HG02763 (cell line): ENCODE measurements around the gene EEFSEC.

Source experiments
- ATAC-seq: cut with Tn5 transposase; IDR thresholded peaks from one replicate; pipeline ENCODE4 v1.9.1; 2021; ENCODE audit warnings: mild to moderate bottlenecking, moderate library complexity; ENCODE audit not compliant: unreplicated experiment

Gene EEFSEC

DNA sequence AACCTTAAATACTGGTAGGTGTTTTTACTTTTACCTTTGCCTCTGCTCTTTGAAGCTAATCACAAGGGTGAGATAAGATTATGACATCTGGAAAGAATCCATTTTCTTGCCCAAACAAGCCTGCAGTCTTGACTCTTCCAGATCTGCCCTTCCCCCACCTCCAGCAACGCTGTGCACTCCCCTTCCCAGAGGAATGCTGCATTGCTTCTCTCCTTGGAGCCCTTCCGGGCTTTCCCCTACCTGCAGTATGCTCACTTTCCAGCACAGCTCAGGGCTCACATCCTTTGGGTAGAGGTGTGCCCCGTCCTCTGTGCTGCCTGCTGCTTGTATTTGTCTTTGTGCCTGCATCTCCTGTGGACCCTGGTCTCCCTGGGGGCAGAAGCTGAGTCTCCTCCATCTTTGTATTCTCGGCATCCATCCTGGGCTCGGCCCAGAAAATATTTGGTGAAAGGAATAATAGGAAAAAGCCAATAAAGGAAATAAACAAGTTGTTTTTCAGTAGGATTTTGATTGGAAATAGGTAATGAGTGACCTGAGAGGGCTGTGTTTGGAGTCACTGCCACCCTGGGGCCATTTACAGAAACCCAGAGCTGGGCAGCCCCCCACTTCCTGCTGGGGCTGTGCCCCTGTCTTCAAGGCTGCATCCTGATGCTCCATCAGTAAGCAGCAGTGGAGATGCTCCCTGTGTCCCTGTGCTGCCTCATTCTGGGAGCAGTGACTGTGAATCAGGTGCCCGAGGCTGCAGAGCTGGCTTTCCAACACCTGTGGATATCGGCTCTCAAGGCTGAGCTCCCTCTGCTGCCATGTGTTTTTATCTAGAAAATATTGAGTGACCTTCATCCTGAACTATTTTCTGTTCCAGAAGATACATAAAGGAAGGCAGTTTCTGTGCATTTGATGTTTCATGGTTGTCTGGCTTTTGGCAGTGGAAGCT is 117.5 kb downstream of the EEFSEC start:
- no peak for ATAC-seq

DNA sequence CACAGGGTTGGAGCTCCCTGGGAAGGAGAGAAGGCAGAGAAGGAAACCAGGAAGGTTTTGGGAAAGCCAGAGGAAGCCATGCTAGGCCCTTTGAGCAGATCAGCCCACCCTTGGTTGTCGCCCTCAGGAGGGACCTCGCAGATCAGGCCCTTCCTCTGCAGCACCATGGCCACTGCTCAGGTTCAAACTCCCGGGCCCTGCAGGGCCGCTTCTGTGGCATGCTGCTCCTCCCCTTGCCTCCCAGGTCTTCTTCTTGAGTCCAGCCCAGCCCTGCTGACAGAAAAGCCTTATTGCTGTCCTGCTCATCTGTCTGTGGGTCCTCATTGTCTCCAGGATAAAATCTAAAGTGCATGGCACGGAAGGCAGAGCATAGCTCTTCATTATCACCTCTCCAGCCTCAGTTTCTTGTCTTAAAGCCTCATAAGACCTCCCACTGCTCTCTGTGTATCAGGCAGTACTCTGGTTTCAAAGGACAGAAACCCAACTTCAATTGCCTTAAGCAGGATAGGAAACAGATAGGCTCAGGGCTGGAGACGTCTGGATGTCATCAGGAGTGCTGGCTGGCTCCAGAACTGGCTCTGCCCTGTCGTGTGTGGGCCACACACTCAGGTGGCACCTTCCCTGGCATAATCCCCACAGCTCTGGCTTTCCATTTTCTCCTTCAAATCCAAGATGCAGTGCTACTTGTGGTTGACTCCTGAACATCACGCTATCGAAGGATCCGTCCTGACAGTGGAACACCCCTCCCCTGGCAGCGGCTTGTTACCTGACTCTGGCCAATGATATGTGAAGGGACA is 118.5 kb downstream of the EEFSEC start:
- no peak for ATAC-seq

DNA sequence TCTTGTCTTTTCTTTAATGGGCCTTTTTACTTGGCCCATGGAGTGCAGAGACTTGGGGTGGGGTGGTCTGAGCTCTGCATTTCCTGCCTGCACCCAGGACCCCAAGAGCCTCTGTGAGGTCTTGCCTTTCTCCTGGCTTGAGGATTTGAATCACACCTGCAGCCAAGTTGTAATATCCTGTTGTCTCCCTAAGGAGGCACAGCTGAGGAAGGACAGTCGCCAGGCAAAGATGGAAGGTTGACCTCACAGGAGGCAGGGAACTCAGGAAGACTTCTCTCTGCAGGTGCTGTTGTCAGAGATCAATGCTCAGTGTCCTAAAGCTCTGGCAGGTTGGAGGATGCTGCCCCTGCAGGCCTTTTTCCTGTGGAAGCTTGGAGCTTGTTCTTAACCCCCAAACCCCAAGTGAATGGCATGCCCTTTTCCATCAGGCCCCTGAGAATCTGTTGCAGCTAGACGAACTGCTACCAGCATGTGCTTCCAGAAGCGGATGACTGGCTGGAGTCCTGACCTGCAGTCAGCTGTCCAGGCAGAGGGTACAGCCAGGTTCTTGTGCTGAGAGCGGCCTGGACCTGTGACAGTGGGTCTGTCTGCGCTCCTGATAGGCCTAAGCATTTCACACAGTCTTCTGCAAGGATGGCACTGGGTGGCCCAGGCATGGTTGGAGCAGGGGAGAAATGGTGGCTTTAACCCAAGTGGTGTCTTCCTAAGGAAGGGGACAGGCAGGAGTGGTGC is 120.0 kb downstream of the EEFSEC start:
- no peak for ATAC-seq

DNA sequence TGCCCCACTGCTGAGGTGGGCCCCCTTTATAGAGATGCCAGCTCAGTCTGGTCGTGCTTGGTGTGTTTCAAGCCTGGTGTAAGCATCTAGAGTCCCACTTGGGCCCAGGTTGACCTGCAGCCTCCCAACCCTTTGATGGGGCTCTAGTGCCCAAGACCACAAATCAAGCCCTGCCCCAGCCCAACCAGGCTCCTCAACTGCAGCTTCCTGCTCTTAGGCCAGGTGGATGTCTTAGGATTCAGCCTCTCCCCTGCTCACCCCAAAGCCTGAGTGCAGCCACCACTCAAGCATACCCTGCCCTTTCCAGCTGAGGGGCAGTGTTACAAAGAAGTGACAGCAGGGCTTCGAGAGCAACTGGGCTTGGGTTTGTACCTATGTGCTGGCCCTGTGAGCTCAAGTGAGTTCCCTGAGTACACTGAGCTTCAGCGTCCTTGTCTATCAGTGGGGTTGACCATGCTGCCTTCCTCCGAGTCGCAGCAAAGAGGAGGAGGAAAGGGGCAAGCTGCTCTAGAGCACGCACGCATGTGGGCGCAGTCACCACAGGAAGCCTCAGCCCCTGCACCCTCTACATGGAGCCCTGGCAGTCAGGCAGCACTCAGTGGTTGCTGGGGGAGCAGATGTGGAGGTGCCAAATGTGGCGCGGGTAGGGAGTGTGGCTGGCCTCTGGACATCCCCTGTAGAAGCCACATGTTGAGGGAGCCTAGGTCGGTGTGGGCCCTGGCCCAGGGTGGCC is 120.7 kb downstream of the EEFSEC start:
- ATAC-seq: no peak

DNA sequence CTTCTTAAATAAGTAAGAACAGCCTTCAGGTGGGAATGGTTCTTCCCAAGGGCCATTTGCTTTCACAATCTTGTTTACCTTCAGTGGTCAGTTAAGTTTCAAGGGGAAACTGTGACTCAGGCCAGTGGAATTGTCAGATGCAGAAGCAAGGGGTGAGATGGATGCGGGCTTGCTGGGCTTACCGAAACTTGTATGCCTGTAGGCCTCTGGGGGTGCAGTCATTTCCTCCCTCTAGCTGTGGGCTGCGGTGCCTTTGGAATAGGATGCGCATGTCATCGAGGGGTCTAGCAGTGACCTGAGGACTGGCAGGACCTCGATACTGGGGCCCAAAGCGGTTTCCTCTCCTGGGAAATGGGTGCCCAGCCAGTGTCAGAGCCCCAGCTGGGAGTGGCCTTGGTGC is 121.6 kb downstream of the EEFSEC start:
- ATAC-seq: no peak

DNA sequence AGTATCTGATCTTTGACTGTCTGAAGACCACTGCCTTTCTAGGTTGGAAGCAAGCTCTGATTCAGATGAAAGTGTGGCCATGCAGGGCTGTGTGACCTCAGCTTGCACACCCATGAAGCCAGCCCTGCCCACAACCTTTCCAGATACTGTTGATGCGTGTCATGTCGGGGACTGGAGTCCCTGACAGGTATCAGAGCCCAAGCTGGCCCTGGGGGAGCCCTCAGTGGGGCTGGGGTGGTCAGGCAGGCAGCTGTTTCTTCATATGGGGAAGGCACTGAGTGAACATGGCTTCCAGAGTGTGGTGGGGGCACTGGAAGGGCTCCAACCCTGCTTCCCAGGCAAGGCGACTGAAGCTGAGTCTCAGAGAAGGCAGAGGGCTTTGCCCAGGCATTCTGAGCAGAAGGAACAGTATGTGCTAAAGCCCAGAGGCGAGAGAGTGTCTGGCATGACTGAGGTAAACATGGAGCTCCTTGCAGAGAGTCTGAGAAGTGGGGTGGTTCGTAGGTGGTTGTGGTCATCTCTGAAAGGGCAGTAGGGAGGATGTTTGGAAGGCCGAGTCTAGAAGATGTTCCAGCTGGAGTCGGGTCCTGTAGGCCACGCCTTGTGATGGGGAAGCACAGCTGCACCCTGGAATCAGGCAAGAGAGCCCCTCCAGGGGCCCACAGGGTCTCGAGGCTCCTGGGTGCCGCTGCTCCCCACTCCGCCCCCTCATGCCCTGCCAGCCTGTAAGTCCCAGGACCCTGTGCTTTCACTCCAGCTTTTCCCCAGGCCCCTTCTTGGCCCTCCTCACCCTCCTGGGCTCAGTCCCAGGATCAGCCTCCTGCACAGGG is 122.2 kb downstream of the EEFSEC start:
- ATAC-seq: no peak

DNA sequence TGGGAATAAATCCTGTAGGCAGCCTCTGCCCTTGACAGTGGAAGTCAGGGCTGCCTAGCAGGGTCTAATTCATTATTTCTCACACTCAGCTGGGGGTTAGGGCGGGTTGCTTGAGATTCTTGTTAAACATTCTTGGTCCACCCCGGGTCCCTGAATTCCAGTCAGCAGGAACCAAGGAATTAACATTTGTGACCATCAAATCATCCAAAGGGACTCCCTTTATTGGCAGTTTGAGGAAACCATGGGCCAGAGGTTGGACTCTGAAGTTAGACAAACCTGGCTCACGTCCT is 122.8 kb downstream of the EEFSEC start:
- ATAC-seq: no peak

DNA sequence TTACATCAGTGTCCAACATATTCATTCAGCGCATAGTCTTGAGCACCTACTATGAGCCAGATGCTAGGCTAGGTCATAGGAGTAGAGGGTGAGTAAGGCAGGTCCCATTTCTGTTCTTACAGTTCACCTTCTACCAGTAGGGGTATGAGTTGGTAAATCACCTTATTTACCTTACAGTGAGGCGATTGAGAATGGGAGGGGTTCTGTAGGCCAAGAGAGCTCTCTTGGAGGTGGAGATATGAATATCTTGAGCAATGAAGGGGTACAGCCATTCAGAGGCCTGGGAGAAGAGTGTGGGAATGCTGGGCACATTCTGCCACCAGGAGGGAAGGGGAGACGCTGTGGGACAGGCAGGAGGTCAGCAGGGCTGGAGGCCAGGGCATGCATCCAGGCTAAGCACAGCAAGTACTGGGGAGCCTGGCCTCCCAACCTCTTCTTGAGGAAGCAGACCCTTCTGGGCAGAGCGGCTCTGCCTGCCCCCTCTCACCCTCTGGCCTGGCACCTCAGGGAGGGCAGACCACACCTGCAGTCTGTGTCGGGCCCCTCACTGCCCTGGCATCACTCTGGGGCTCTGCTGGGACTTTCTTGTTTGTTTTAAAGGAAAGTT is 123.4 kb downstream of the EEFSEC start:
- no peak for ATAC-seq

DNA sequence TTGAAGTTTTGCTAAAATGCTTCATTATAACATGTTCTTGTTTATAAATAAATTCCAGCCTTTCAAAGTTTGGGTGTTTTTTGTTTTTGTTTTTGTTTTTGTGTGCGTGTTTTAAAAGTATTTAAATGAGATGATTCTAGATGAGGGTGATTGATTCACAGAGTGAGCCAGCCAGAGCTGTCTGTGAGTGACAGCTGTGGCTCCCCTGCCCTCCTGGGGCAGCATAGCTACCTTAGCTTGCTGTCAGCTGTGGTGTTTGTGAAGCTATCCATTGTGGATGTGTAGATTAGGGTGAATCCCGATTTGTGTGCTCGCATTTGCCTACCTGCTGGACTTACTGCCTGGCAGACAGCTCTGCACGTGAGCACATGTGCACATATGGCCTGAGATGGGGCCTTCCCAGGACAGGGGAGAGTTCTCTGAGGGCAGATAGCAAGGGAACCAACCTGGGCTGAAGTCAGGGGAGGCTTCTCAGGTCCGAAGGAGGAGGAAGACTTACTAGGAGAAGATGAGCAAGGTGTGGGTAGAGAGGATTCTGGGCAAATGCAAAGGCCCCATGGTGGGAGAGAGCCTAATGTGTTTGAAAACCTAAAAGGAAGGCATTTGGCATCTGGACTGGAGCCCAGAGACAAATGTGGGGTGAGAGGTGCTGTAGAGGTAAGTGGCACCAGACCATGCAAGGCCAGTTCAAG is 124.2 kb downstream of the EEFSEC start:
- ATAC-seq: no peak

DNA sequence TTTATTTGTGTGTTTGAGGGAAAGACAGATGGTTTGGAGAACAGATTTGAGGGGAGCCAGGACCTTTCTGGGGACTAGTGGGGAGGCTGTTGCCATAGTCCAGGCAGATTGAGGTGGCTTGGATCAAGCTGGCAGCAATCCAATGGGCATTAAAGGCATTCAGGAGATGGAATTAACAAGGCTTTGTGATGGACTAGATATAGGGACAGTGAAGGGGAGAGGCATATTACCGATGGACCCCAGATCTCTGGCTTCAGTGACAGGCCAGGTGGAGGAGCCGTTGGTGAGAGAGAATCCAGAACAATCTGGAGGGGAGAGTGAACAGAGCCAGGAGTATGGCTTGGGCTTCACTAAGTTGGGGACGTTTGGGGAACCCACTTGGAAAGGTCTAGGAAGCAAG is 124.8 kb downstream of the EEFSEC start:
- no peak for ATAC-seq

DNA sequence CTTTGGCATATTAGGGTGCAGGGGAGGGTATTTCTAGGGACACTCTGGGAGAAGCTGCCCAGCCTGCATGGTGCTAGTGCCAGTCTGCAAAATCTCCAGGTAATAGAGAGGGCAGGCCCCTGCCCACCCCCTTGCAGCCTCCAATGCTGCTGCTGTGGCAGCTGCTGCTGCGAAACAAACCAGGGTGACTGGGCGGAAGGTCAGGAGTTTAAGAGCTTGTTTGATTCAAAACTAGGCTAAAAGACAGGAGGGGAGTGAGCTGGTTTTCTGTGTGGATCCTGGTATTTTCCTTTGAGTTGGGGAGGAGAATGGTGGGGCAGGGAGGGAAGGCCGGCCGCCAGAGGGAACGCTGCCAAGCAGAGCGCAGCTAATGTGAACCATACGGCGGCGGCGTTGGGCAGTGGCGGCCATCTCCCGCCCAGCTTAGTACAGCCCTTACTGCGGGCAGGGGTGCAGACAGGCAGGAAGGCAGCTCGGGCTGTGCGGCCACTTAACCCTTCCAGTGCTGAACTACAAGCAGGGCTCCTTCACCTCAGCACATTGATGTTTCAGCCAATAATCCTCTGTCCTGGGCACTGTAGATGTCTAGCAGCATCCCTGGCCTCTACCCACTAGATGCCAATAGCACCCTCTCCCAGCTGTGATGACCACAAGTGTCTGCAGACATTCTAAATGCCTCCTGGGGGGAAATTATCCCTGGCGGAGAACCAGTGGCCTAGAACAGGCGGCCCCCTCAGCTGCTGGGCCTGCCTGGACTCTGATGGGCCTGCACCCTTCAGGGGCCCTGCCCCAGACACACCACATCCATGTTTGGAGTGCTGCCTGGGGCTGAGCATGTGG is 125.7 kb downstream of the EEFSEC start:
- ATAC-seq: no peak

DNA sequence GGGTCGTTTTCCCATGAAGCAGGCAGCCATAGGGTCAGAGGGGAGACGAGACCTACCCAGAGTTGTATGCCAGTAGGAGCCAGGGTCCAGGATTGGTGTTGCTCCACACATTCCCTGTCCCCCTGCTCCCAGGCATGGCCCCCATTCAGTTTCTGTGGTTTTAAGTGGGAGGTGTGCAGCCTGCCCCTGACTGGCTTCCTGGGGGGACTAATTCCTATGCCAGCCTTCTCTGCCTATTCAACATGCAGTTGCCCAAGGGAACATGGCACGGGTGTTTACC is 126.3 kb downstream of the EEFSEC start:
- no peak for ATAC-seq

DNA sequence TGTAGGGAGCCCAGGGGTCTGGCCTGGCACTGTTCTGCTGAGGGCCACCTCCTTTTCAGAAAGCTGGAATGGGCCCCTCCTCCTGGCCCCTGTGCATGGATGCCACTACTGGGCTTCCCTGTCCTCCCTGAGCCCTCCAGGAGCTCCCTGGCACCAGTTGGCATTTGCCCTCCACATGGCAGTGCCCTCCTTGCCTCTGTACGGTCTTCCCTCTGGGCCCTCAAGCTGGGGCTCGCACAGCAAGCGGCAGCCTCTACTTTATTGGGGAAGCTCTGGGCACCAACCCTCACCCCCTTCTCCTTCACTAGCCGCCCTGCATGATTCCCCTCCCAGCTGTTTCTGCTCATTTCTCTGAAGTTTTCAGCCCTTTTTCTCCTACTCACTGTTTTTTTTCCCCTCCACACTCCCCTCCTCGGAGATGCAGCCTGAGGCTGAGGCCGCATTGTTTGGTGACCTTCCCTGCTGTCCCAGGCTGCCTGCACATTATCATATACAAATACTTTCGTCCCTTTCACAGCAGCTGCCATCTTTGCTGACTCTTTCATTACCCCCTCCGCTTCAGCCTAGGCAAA is 127.3 kb downstream of the EEFSEC start:
- ATAC-seq: no peak

DNA sequence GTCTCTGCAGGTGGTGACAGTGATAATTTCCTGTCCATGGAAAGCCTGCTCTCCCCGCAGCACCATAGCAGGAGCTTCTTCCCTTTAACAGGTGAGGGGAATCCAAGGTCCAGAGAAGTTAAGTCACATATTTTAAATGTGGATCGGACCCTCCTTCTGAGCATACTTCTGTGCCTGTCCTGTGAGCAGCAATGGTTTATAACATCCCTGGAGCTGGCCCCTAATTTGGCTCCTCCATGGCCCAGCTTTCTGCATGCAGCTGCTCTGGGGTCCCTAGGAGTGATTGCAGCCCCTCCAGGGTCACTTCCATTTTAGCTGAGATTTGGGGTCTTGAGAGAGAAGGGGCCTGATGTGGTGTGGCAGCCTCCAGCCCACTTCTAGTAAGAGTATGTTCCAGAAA is 127.8 kb downstream of the EEFSEC start:
- no peak for ATAC-seq

DNA sequence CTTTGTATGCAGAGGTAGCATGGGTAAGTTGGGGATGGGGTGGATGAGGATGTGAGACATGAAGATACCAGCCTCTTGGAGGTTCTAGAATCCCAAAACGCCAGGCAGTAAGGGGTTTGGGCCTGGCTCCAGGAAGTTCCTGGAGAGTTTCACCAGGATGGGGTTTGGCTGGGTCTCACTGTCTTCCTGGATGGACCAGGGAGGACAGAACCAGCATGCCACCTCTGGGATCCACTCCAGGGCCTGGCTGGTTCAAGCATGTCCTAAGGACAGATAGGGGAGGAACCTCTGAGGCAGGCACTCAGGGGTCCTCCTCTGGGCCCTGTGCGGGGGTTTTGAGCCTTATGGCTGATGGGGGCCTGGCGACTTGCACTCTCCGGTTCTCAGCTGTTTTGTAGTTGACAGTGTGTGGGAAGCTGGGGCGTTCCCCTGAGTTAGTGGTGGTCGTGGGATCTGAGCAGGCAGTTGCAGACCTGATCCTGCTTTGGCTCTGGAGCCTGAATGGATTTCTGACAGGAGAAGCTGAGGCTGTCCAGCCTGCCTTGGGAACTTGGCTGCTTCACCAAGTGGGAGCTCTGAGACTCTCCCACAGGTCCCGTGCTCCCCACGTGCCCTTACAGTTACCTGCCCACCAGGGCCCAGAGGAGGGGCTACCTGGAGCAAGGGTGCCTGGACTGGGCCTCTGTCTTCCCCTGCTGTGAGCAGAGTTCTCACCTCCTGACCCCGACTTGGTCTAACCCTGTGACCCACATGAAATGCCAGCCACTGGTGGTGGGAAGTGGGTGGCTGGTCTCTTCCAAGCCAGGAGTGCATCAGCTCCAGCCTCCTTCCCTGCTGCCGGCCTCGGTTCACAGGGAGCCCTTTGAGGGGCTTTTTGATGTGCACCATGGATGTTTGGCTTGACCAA is 128.4 kb downstream of the EEFSEC start:
- no peak for ATAC-seq

DNA sequence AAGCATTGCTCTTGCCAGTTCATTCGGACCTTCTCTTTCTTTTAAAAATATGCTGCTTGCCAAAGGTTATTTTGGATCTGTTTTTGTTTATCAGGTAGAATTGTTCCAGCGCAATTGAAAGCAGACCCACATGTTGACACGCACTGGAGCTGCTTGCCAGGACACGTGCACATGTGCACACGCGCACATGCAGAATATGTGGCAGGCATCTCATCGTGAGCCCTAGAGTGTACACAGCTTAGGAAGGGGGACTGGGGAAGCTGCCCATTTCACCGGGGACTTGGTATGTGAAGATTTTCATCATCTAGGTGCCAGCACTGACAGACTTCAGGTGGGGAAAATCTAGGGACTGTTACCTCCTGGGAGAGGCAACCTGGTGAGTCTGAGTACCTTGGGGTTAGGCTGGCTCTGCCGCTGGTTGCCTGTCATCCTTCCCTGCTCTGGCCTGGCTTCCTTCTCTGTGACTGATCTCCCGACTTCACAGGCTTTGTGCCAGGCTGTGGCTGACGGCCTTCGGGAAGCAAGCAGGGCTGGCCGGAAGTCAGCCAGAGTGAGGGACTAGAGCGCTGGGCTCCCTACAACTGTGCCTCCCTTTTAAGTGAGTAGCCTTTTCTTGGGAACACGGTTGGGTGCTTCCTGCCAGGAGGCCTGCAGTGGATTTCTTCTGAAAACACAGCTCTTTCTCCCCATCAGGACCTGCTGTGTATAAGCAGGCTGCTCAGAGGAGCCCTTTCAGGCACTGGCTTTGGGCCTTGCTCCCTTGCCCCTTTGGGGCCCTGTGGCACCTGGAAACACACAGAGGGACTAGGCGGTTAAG is 129.3 kb downstream of the EEFSEC start:
- ATAC-seq: no peak
